DMS114 treated with DMSO at 0.1 percent for 48 hours (cell line): ENCODE data around the gene ASTN1.

Experiments
- DNase-seq: peaks from one replicate; lab custom pipeline; 2025; ENCODE audit not compliant: unreplicated experiment; lab: John Stamatoyannopoulos, UW

ASTN1 gene

GRCh38 chr1:176934370-176934769 is 230.1 kb downstream of the ASTN1 start:
- DNase-seq = no peak

- no peak for DNase-seq
Observed at GRCh38 chr1:176932114-176933104, 232.1 kb downstream of the ASTN1 start.

- DNase-seq = no peak
Observed at GRCh38 chr1:176931526-176931925, 233.0 kb downstream of the ASTN1 start.

- DNase-seq = no peak
Observed at GRCh38 chr1:176926330-176927086, 238.0 kb downstream of the ASTN1 start.

GRCh38 chr1:176925223-176925622 is 239.3 kb downstream of the ASTN1 start:
- no peak for DNase-seq

- no peak for DNase-seq
Observed at GRCh38 chr1:176923283-176923682, 241.2 kb downstream of the ASTN1 start.

GRCh38 chr1:176919386-176920378 is 244.8 kb downstream of the ASTN1 start:
- DNase-seq = no peak

GRCh38 chr1:176905648-176906047 is 258.9 kb downstream of the ASTN1 start:
- no peak for DNase-seq

GRCh38 chr1:176904057-176904751 is 260.3 kb downstream of the ASTN1 start:
- no peak for DNase-seq

- DNase-seq = no peak
Observed at GRCh38 chr1:176903474-176903873, 261.0 kb downstream of the ASTN1 start.

GRCh38 chr1:176899321-176899720 is 265.2 kb downstream of the ASTN1 start:
- DNase-seq = no peak

- peak; percentile 63 for DNase-seq
Observed at GRCh38 chr1:176897350-176898236, 266.9 kb downstream of the ASTN1 start.

GRCh38 chr1:176896216-176896615 is 268.3 kb downstream of the ASTN1 start:
- no peak for DNase-seq

GRCh38 chr1:176894450-176894849 is 270.1 kb downstream of the ASTN1 start:
- DNase-seq = no peak

GRCh38 chr1:176893625-176894352 is 270.7 kb downstream of the ASTN1 start:
- no peak for DNase-seq

GRCh38 chr1:176888471-176889032 is 276.0 kb downstream of the ASTN1 start:
- DNase-seq = no peak

- no peak for DNase-seq
Observed at GRCh38 chr1:176885751-176886150, 278.8 kb downstream of the ASTN1 start.

GRCh38 chr1:176885341-176885740 is 279.2 kb downstream of the ASTN1 start:
- no peak for DNase-seq
